K562 (cell line): Measurements from ENCODE around the gene SLC8A2. TPM values are rescaled to one million over a fixed set of nuclear protein-coding genes. Genes with fewer than 3 reads are reported as not detected.

Experiments used
- ATAC-seq: fragments of 200-7000 bp; cut with Tn5 transposase; 3 replicates; pipeline ENCODE4 v1.9.1; 2020; ENCODE audit warnings: moderate library complexity
- BruUV-seq: library from RNA; stranded (reverse); fragments of 400-500 nt; replicated peaks from 2 replicates; lab custom pipeline; 2021; lab: Mats Ljungman, UMichigan
- CTCF ChIA-PET: fragments of 300-600 bp; formaldehyde crosslinking; extraction: SDS; loops from one replicate; lab custom pipeline; 2021; ENCODE audit warnings: low intra/inter-chr PET ratio; lab: Yijun Ruan, JAX
- POLR2A ChIA-PET: fragments of 300-600, 350-650 bp; sonication (Branson Sonifier 250); formaldehyde crosslinking; extraction: SDS; loops from one replicate; lab custom pipeline; 2021; ENCODE audit warnings: antibody characterized with exemption, inconsistent platforms; lab: Yijun Ruan, JAX
- DNase-seq, 4 experiments: peaks; one replicate each; pipeline versions ENCODE4 v3.0.0 to v3.0.0-alpha.2; 2011 to 2018; ENCODE audit warnings: low spot score in 3 of 4, mixed read lengths in 3 of 4; ENCODE audit errors: extremely low read depth in 1 of 4
- FAIRE-seq: peaks from 2 replicates; lab custom pipeline; 2011; peaks lifted over from hg19 to GRCh38; lab: Jason Lieb, UNC
- H2AFZ ChIP-seq: 2 replicates; pipeline ENCODE4 v1.6.0; 2011; ENCODE audit warnings: low read depth, low read length, control low read depth, inconsistent platforms
- H3K27ac ChIP-seq: fragments of 200-600 bp; 3 replicates; pipeline ENCODE4 v1.8.0; 2011; ENCODE audit warnings: low read depth, mild to moderate bottlenecking, control low read depth, inconsistent platforms, low read length, moderate library complexity, mixed read lengths; ENCODE audit errors: extremely low read depth
- H3K27me3 ChIP-seq, 2 experiments: fragments of 300-600 bp in 1 of 2; 2 replicates in 1 of 2; 3 replicates in 1 of 2; pipeline versions ENCODE4 v1.6.0 to v1.8.0; 2011; ENCODE audit warnings: inconsistent platforms in 2 of 2, low read length in 2 of 2, mild to moderate bottlenecking in 1 of 2, mixed read lengths in 1 of 2, moderate library complexity in 1 of 2; ENCODE audit not compliant: control insufficient read depth in 2 of 2, insufficient read depth in 2 of 2
- H3K36me3 ChIP-seq: fragments of 300-600 bp; 3 replicates; pipeline ENCODE4 v1.8.0; 2011; ENCODE audit warnings: mild to moderate bottlenecking, low read length, inconsistent platforms; ENCODE audit not compliant: control insufficient read depth, insufficient read depth
- H3K4me1 ChIP-seq, 2 experiments: fragments of 200-600 bp in 1 of 2; replicated peaks in 1 of 2; 2 replicates in 1 of 2; 3 replicates in 1 of 2; pipeline versions ENCODE4 v1.5.1 to v1.8.0; 2011; ENCODE audit warnings: inconsistent platforms in 2 of 2, low read length in 2 of 2, mild to moderate bottlenecking in 1 of 2, mixed read lengths in 1 of 2, moderate library complexity in 1 of 2; ENCODE audit not compliant: control insufficient read depth in 2 of 2, insufficient read depth in 2 of 2
- H3K4me2 ChIP-seq: 2 replicates; pipeline ENCODE4 v1.6.1; 2011; ENCODE audit warnings: low read length, control low read depth, inconsistent platforms, mixed read lengths; ENCODE audit not compliant: insufficient read depth
- H3K4me3 ChIP-seq: fragments of 200-600 bp; sonication (generic), shearing (Covaris generic); 2 replicates; pipeline ENCODE4 v1.5.1; 2016; ENCODE audit warnings: control low read depth, inconsistent platforms
- H3K79me2 ChIP-seq: fragments of 200-600 bp; 3 replicates; pipeline ENCODE4 v1.8.0; 2011; ENCODE audit warnings: low read length, inconsistent platforms; ENCODE audit not compliant: control insufficient read depth, insufficient read depth
- H3K9ac ChIP-seq, 2 experiments: 2 replicates each; pipeline versions ENCODE4 v1.6.0 to v1.6.1; 2011; ENCODE audit warnings: low read depth in 2 of 2, low read length in 2 of 2, control low read depth in 1 of 2, inconsistent platforms in 1 of 2, mild to moderate bottlenecking in 1 of 2, mixed read lengths in 1 of 2; ENCODE audit not compliant: insufficient read depth in 1 of 2
- H3K9me1 ChIP-seq: one replicate; pipeline ENCODE4 v1.6.0; 2011; ENCODE audit warnings: inconsistent platforms, mild to moderate bottlenecking, low read length, moderate library complexity; ENCODE audit not compliant: control insufficient read depth, insufficient read depth
- H3K9me3 ChIP-seq: replicated peaks from 2 replicates; pipeline ENCODE4 v1.5.1; 2011; ENCODE audit warnings: low read depth, low read length, inconsistent platforms; ENCODE audit not compliant: control insufficient read depth, insufficient read depth
- H4K20me1 ChIP-seq: replicated peaks from 2 replicates; pipeline ENCODE4 v1.6.1; 2011; ENCODE audit warnings: low read length, inconsistent platforms, mixed read lengths; ENCODE audit not compliant: control insufficient read depth, insufficient read depth
- CREB3L1 ChIP-seq: fragments of 450-650 bp; IDR thresholded peaks from 2 replicates; pipeline ENCODE4 v1.6.1; 2014; ENCODE audit warnings: low read depth, mild to moderate bottlenecking, moderate library complexity, borderline replicate concordance
- CREM ChIP-seq: IDR thresholded peaks from 2 replicates; pipeline ENCODE4 v1.6.1; 2014; ENCODE audit warnings: antibody characterized with exemption, low read depth
- MAX ChIP-seq: sonication (generic); formaldehyde crosslinking; IDR thresholded peaks from 2 replicates; pipeline ENCODE4 v1.9.0; 2022; ENCODE audit warnings: mild to moderate bottlenecking, missing genetic modification reagents
- MLLT1 ChIP-seq, 2 experiments: fragments of 450-650 bp; IDR thresholded peaks; 2 replicates each; pipeline ENCODE4 v1.6.1; 2016
- RAD51 ChIP-seq: fragments of 450-650 bp; IDR thresholded peaks from 2 replicates; pipeline ENCODE4 v1.7.1; 2016; ENCODE audit warnings: low read depth, mild to moderate bottlenecking, borderline replicate concordance
- SP1 ChIP-seq: sonication (generic); formaldehyde crosslinking; IDR thresholded peaks from 2 replicates; pipeline ENCODE4 v1.8.1; 2022; ENCODE audit warnings: mild to moderate bottlenecking, missing genetic modification reagents
- ZNF134 ChIP-seq: fragments of 250-450 bp; sonication (Bioruptor Pico); conservative IDR thresholded peaks from 2 replicates; pipeline ENCODE4 v1.4.0; 2020
- ZNF57 ChIP-seq: fragments of 450-650 bp; formaldehyde crosslinking; IDR thresholded peaks from 2 replicates; pipeline ENCODE4 v1.4.0; 2020; ENCODE audit warnings: mild to moderate bottlenecking, moderate library complexity
- ZNF75A ChIP-seq: fragments of 450-650 bp; formaldehyde crosslinking; IDR thresholded peaks from 2 replicates; pipeline ENCODE4 v1.4.0; 2020; ENCODE audit warnings: mild to moderate bottlenecking
- ZNF780A ChIP-seq: fragments of 250-450 bp; sonication (Bioruptor Pico); IDR thresholded peaks from 2 replicates; pipeline ENCODE4 v1.5.0; 2021; ENCODE audit warnings: mild to moderate bottlenecking
- WGBS: fragments of 100-300 bp; shearing (Covaris generic); methylation state at CpG from one replicate; pipeline ENCODE4 v1.1.6; 2016; ENCODE audit warnings: low coverage, mixed read lengths; ENCODE audit not compliant: insufficient coverage; ENCODE audit errors: missing lambda C conversion rate; 5-methylcytosine and 5-hydroxymethylcytosine counted together
- in situ Hi-C: fragments of 300-500 bp; cut with MboI; formaldehyde crosslinking; loops from 4 replicates; pipeline ENCODE4 v1.15.0; 2018; ENCODE audit warnings: inconsistent platforms, mixed read lengths
- intact Hi-C: fragments of 100-400 bp; cut with micrococcal nuclease; formaldehyde crosslinking; loops from 2 replicates; pipeline ENCODE4 v1.14.2; 2022
- polyA plus RNA-seq, 8 experiments: library from polyadenylated mRNA; depleted of rRNA in 4 of 8; stranded (reverse) in 5 of 8; unstranded in 3 of 8; fragments of >200 nt; fragmentation: Nextera tagmentation in 2 of 8; fragmentation: Illumina TruSeq in 1 of 8; extraction: Ambion mirVana in 2 of 8; extraction: Trizol in 1 of 8; gene quantifications; 2 replicates each; pipeline versions ENCODE4 v1.2.1 to v1.2.3, GENCODE V29; 2011 to 2014; ENCODE audit warnings: inconsistent platforms in 1 of 8, missing spikeins in 1 of 8
- total RNA-seq, 7 experiments: library from RNA; depleted of rRNA in 6 of 7; stranded (reverse); fragments of >200 nt in 6 of 7; fragmentation: Illumina TruSeq in 2 of 7; extraction: Trizol in 2 of 7; gene quantifications; 2 replicates each; pipeline versions ENCODE4 v1.2.1 to v1.2.3, GENCODE V29; 2011 to 2021; ENCODE audit warnings: low replicate concordance in 1 of 7
- TF ChIP-seq, protein P1 (sequence below), 2 experiments: fragments of 250-450 bp in 1 of 2; fragments of 450-650 bp in 1 of 2; sonication (Bioruptor Pico) in 1 of 2; IDR thresholded peaks; 2 replicates each; pipeline versions ENCODE4 v1.6.1 to v1.8.0; 2016 to 2021; ENCODE audit warnings: mild to moderate bottlenecking in 2 of 2, moderate library complexity in 2 of 2, missing compliant biosample characterization in 1 of 2, missing genetic modification characterization in 1 of 2
- TF ChIP-seq, protein P2 (sequence below): fragments of 450-650 bp; formaldehyde crosslinking; conservative IDR thresholded peaks from 2 replicates; pipeline ENCODE4 v1.4.0; 2022; ENCODE audit warnings: mild to moderate bottlenecking, missing genetic modification characterization

SLC8A2 gene
- total and polyA plus RNA-seq, 9 of the 15 experiments (the other 6 are each of a cell fraction or from before 2014, with no cell fraction given) = 0.07 to 0.66 (median 0.24) TPM; not detected in 3

GRCh38 chr19:47447470-47448359 lies 24.0 kb downstream of the SLC8A2 start:
- peaks cover 7% of the 10 kb centered on the region; the same call in 1 of the 2 replicates for H4K20me1 ChIP-seq
- peak; percentile 96 to 98 (median 96) for DNase-seq
- H3K4me2 ChIP-seq = peak overlapping the region; percentile 97
- H3K9ac ChIP-seq = peak overlapping the region; percentile 70 to 83
- no peaks in the 10 kb centered on the region for H3K79me2 ChIP-seq
- H3K4me1 ChIP-seq = peaks cover 13 to 39% of the 10 kb centered on the region in 2 experiments; a peak in 4 of 5 replicates
- H3K27me3 ChIP-seq = peaks cover 19 to 42% of the 10 kb centered on the region in 2 experiments; a peak in 4 of 5 replicates
- 10% methylated on average over 80 of the region's 95 CpGs for WGBS
- intact Hi-C loops = loop anchor here (10.0 kb wide), 1 partner anchor 157 kb away; the partner anchor contains the start of gene BICRA
- in situ Hi-C loops = no loop called here
- ChIA-PET CTCF (no interaction called here), POLR2A (interaction anchor here (0.6 to 1.5 kb wide), 15 partner anchors 9 to 273 kb away, joined by 3 to 7 read pairs (median 4); partner anchors contain the start of gene SLC8A2)
- H3K4me3 ChIP-seq = peak overlapping the region; percentile 60
- ATAC-seq = peak; percentile 92
- H3K27ac ChIP-seq = peak overlapping the region; percentile 84
- no TSS peak for BruUV-seq
- H2AFZ ChIP-seq = peak overlapping the region; percentile 100
- no peaks in the 10 kb centered on the region for H3K9me3 ChIP-seq
- no peaks in the 10 kb centered on the region for H3K36me3 ChIP-seq
- FAIRE-seq = peak; percentile 96
- H3K9me1 ChIP-seq = peaks cover 5% of the 10 kb centered on the region
- TF ChIP-seq, protein P1, sequence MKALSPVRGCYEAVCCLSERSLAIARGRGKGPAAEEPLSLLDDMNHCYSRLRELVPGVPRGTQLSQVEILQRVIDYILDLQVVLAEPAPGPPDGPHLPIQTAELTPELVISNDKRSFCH (CRISPR knock-in tag; IDR thresholded peaks at IDR 0.05) = no peak
- TF ChIP-seq, protein P1 (tag; IDR thresholded peaks at IDR 0.05) = peak; percentile 59
- no peak for TF ChIP-seq ZNF780A (CRISPR knock-in tag)
- peak; percentile 100 for TF ChIP-seq SP1 (CRISPR knock-in tag)
- peak; percentile 78 for TF ChIP-seq RAD51
- peak; percentile 79; the same call in 1 of the 2 replicates for TF ChIP-seq CREB3L1
- TF ChIP-seq, protein P2, sequence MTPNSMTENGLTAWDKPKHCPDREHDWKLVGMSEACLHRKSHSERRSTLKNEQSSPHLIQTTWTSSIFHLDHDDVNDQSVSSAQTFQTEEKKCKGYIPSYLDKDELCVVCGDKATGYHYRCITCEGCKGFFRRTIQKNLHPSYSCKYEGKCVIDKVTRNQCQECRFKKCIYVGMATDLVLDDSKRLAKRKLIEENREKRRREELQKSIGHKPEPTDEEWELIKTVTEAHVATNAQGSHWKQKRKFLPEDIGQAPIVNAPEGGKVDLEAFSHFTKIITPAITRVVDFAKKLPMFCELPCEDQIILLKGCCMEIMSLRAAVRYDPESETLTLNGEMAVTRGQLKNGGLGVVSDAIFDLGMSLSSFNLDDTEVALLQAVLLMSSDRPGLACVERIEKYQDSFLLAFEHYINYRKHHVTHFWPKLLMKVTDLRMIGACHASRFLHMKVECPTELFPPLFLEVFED (CRISPR knock-in tag) = no peak
- peak; percentile 68 for TF ChIP-seq CREM
- no peak for TF ChIP-seq ZNF57 (CRISPR knock-in tag)
- TF ChIP-seq ZNF134 (CRISPR knock-in tag) = no peak
- TF ChIP-seq MLLT1 (IDR thresholded peaks at IDR 0.05) = 0 out of 4 replicates have a peak, but pooled peaks of 1 of the 2 experiments have one; percentile 1
- TF ChIP-seq MAX = peak; percentile 100
- TF ChIP-seq ZNF75A = no peak
